Stimulated activated naive CD8-positive, alpha-beta T cell treated with anti-CD3 and anti-CD28 coated beads, Interleukin-15, Interleukin-2, amounts not matched to agents 100 U/mL and 50 U/mL, for 24 hours (primary cell): Measurements from ENCODE around the gene SLC25A10.

Source experiments
- ATAC-seq: fragments of 150-1000 bp; cut with Tn5 transposase; one replicate; pipeline ENCODE4 v1.10.0; 2021
- DNase-seq: peaks from one replicate; pipeline ENCODE4 v3.0.0; 2021

The SLC25A10 gene

GRCh38 chr17:81687770-81688541 is 24.1 kb upstream of the SLC25A10 start:
- no peak for DNase-seq
- no peak for ATAC-seq

- DNase-seq (no peak), ATAC-seq (no peak)
Observed at GRCh38 chr17:81688616-81689015, 23.5 kb upstream of the SLC25A10 start.

- no peak for DNase-seq
- no peak for ATAC-seq
Observed at GRCh38 chr17:81690066-81690465, 22.0 kb upstream of the SLC25A10 start.

- ATAC-seq = no peak
- DNase-seq = no peak
Observed at GRCh38 chr17:81690549-81690948, 21.5 kb upstream of the SLC25A10 start.

- DNase-seq = no peak
- no peak for ATAC-seq
Observed at GRCh38 chr17:81691196-81691595, 20.9 kb upstream of the SLC25A10 start.

GRCh38 chr17:81691608-81692007 is 20.5 kb upstream of the SLC25A10 start:
- no peak for DNase-seq
- ATAC-seq = no peak

GRCh38 chr17:81693509-81694210 is 18.4 kb upstream of the SLC25A10 start:
- DNase-seq = no peak
- no peak for ATAC-seq

GRCh38 chr17:81694810-81695209 is 17.3 kb upstream of the SLC25A10 start:
- ATAC-seq = no peak
- DNase-seq = no peak

GRCh38 chr17:81695211-81695610 is 16.9 kb upstream of the SLC25A10 start:
- no peak for ATAC-seq

GRCh38 chr17:81695801-81696200 is 16.3 kb upstream of the SLC25A10 start:
- DNase-seq (no peak), ATAC-seq (no peak)

More at GRCh38 chr17:81695211-81695610, 16.9 kb upstream of the SLC25A10 start:
- DNase-seq = no peak

- DNase-seq = no peak
- ATAC-seq = no peak
Observed at GRCh38 chr17:81696218-81696941, 15.7 kb upstream of the SLC25A10 start.

- DNase-seq = no peak
- ATAC-seq = no peak
Observed at GRCh38 chr17:81697261-81698044, 14.6 kb upstream of the SLC25A10 start.

GRCh38 chr17:81700353-81701287 is 11.5 kb upstream of the SLC25A10 start:
- DNase-seq (no peak), ATAC-seq (no peak)

- ATAC-seq (peak; percentile 25), DNase-seq (peak; percentile 49)
Observed at GRCh38 chr17:81701288-81702071, 10.6 kb upstream of the SLC25A10 start.

- ATAC-seq (peak; percentile 86), DNase-seq (peak; percentile 93)
Observed at GRCh38 chr17:81702934-81703746, 8.9 kb upstream of the SLC25A10 start, which contains the start of gene MRPL12. Gene MRPL12, plus strand, starts transcription at chr17:81703367. Its CDS starts 135 bp downstream, at chr17:81703502.

- no peak for ATAC-seq
- DNase-seq = no peak
Observed at GRCh38 chr17:81703747-81704654, 8.1 kb upstream of the SLC25A10 start.

GRCh38 chr17:81705518-81706231 is 6.4 kb upstream of the SLC25A10 start:
- ATAC-seq (no peak), DNase-seq (no peak)
